CD4-positive, alpha-beta T cell treated with Interleukin-4 for 4 hours (primary cell): ENCODE data around the gene PLA2G2D.

ENCODE experiments used
- DNase-seq: peaks from one replicate; pipeline ENCODE4 v3.0.0-alpha.2; 2020

The PLA2G2D gene

DNA sequence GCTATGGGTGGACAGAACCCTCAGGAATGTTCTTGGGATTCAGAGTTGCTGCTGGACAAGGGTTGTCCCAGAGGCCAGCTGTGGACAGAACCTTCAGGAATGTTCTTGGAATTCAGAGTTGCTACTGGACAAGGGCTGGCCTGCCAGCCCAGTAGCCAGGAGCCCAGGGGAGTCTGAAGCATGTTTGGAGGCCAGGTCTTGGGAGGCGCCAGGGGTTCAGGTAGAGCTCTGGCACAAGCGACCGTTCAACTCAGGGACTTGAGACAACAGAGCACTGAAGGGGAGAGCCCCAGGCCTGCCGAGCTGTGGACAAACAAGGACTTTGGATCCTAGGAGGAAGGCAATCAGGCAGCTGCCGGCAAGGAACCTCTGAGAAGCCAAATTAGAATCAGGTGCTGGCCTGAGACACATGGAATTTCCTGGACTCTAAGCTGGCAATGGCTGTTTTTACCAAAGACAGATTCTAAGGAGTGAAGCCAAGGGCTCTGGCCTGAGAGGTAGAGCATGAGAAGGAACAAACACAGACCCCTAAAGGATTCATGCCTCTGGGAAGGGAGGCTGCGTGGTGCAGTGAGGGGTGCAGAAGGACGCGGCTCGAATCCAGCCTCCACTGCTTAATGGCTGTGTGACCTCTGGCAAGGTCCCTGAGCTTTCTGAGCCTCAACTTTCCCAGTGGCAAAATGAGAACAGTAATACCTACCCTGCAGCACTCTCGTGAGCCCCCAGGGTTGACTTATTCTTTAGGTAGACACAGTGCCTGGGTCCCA lies 36.0 kb downstream of the PLA2G2D start:
- DNase-seq, result no peak

DNA sequence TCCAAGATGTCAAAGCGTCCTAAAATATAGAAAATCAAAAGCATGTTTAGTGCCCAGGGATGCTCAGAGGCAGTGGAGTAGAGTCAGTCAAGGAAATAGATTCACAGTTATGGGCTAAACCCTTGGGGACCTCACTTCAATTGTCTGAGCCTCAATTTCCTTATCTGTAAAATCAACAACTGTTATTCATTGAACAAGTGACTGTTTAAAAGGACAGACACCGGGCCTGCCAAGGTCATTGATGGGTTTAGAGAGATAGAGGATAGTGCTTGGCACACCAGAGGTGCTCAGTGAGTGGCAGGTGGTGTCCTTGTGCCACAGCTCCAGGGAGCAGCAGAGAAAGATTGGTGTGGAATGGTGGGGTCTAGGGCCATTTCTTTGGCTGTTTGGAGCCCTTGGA lies 36.6 kb downstream of the PLA2G2D start:
- DNase-seq, result no peak

DNA sequence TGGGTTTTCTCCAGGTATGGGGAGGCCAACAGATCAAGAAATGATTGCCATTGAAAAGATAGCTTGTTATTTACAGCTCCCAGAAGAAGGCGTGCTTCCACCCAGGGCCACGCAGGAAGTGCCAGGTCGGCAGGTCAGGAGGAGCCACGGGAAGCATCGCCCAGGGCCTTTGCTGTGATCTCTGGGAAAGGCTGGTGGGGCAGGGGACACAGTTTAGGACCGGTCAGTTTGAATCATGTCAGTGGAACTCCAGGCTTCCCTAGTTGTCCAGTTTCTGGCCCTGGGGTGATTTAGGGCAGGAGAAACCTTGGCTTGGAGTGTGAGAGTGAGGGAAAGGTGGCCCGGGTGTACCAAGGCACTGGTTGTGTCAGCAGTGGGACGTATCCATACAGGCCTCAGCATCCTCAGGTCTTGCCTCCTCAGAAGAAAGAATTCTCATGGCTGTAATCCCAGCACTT lies 38.0 kb downstream of the PLA2G2D start:
- DNase-seq, result no peak

DNA sequence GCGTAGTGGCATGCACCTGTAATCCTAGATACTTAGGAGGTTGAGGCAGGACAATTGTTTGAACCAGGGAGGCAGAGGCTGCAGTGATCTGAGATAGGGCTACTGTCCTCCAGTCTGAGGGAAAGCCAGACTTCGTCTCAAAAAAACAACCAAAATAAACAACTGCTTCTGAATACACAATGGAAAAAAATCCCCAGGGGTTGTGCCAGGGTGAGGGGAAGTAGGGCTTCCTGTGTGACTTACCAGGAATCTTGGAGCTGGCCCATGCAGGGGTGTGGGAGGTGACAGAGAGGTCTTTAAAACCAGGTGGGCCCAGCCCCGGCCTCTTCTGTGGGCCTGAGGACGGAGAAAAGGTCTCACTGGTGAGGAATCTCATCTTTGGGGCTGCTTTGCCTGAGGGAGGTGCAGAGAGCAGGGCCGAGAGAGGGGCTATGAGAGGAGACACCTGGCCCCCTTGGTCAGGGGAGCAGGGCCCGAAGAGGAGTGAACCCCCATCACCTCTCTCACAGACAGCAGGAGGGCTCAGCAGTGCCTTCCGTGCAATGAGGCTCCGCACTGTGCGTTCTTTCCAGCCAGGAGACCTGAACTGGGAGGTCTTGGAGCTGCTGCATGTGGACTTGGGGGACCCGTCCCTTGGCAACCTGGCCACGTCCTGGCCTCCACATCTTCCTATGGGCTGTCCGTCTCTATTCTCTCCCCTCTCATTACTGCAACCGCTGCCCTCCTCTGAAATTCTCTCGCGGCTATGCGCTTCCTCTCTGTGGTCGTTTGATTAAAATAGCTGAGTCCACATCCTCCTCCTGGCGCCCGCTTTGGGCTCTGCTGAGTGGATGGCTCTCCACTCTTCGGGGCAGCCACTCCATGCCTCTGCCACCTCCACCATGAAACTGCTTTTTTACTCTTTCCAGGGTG lies 38.6 kb downstream of the PLA2G2D start:
- DNase-seq, result no peak

DNA sequence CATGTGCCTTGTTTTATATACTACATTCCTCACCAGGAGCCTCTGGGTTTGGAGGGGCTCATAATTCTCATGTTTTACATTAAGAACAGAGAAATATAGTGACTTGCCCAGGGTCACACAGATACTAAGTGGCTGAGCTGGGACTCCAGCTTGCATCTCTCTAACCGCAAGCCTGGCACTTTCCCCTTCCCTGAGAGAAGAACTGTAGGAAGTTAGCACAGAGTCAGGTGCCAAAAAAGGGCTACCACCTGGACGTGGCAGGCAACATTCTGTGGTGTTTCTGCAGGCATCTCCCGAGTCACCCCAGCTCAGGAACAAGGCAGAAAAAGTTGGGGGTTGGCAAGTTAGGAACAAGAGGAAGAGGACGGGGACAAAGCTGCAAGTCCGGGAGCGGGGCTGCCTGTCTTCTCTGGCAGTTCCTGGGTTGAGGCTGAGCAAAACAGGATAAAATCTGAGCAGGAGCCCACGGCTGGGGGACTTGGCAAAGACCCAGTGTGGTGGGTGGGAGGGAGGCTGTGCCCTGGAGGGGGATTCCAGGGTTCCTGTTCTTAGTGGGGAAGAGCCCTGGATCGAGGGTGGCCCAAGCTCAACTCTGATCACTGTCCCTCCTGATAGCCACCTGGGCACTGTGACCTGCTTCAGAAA lies 39.6 kb downstream of the PLA2G2D start:
- no peak for DNase-seq

DNA sequence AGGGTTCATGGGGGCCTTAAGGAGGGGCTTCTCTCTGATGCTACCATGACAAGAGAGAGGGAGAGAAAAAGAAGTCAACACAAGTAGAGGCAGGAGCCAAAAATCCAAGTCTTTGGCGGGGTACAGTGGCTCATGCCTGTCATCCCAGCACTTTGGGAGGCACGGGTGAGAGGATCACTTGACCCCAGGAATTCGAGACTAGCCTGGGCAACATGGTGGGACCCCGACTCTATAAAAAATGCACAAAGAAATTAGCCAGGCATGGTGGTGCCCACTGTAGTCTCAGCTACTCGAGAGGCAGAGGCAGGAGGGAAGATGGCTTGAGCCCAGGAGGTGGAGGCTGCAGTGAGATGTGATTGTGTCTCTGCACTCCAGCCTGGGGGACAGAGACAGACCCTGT lies 40.6 kb downstream of the PLA2G2D start:
- no peak for DNase-seq

DNA sequence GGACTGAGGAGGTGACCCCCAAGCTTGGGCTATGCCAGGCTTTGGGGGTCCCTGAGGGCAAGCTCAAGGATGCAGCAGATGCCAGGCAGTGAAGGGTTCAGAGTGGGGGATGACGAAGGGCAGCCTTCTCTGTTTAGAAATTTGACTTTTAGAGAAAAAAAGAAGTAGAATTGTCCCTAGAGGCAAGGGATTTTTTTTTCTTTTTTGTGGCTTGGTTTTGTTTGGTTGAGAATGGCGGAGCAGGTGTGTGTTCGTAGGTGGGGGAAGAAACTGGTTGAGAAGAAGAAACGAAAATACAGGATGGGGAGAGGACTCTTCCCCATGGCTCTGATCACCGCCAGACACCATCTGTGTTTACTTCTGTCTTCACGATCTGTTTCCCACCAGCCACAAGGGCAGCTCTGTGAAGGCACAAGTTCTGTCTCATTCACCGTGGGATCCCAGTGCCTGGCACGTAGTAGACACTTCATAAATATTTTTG lies 41.1 kb downstream of the PLA2G2D start:
- no peak for DNase-seq

DNA sequence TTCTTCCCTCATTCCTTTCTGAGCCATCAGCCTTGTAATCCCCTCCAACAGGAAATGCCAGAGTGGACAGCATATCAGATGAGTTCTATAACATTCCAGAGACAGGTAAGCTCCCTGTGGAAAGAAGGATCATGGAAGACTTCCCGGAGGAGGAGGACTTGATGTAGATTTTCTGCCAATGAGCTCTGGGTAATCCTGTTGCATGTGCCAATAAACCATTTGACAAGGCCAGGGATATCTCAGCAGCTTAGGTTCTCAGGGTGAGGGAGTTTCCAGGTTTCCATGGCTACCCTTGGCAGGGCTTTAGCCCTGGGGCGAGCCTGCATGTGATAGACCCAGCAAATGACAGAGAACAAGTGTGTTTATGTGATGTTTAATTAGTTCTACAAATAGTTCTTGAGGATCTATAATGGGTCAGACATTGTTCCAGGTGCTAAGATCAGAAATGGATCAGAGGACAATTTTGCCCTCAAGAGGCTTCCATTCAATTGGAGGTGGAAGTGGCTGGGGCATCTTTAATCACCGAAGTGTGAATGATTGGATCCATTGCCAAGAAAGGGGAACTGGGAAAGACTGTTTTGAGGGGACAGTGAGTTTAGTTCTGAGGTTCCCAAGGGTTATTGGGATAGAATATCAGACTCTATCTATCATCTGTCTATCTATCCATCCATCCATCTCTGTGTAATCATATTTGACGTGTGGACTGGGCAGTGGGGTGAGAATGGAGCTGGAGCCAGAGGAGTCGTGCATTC lies 42.5 kb downstream of the PLA2G2D start:
- no peak for DNase-seq

DNA sequence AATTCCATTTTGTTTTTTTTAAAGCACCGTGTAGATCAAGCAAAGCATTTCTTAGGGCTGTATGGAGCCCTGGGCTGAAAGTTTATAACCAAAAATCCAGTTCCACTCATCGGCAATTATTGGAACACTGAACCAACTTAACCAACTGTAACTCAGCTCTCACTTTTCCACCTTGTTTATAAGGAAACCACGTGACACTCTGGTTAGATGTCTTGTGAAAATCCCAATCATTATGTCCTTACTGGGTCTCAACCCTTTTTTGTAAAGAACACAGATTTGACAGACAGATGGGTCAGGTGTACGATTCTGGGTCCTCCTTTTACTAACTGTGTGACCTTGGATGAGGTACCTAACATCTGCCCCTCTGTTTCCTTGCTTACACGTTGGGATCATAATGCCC lies 43.1 kb downstream of the PLA2G2D start:
- no peak for DNase-seq

DNA sequence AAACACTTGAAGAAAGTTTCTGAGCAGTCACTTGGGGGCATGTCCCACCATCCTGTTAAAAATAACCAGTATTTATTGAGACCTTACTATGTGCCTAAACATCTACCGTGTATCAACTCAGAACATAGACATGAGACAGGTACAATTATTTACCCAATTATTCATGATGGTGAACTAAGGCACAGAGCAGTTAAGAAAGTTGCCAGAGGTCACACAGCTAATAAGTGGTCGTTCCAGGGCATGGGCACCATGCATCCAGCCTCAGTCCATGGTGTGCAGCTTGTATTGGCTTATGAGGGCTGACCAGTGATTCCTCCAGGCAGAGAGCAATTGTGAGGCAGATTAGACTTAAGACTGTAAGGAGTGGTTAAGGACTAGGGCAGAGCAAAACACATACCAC lies 44.0 kb downstream of the PLA2G2D start:
- no peak for DNase-seq

DNA sequence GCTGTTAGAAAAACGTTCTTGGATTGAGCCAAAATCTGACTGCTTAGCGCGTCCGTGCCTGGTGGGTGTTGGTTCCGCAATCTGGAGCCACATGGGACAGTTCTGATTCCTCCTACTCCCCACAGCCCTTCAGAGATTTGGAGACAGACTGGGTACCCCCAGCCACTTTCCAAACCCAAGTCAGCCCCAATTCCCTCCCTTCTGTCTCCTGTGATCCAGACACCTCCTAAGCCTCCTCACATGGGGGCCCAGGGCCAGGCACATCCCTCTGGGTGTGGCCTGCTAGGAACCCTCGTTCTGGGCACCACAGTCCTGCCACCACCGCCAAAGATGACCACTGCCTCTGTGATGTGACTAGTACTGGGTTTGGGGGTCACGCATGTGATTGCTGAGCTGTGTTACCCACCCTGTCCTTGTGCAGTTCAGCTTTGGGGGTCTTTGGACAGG lies 44.6 kb downstream of the PLA2G2D start:
- DNase-seq, result no peak

DNA sequence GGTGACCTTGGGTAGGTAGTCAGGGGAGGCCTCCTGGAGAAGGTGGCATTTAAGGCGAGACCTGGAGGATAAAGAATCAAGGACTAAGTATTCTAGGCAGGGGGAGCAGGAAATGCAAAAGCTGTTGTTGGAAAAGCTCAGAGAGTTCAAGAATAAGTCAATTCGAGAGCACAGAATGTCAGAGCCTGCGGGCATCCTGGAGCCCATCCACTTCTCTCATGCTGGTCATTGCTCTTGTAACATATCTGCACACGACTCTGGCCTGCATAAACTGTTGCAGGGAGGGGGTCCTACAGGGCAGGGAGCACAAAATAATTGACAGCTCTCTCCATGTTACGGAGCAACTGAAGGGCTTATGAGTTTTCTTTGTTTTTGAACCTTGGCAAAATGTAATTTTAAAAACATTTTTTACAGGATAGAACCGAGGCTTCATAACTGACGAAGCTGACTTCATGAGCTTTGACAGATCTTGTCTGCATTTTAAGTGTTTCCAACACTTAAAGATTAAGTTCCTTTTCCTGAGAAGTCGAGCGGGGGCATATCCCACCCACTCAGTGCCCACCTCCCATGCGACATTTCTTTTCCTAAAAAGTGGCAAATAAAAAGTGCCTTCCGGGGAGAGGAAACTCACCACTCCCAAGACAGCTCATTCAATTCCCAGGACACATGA lies 45.1 kb downstream of the PLA2G2D start:
- no peak for DNase-seq

DNA sequence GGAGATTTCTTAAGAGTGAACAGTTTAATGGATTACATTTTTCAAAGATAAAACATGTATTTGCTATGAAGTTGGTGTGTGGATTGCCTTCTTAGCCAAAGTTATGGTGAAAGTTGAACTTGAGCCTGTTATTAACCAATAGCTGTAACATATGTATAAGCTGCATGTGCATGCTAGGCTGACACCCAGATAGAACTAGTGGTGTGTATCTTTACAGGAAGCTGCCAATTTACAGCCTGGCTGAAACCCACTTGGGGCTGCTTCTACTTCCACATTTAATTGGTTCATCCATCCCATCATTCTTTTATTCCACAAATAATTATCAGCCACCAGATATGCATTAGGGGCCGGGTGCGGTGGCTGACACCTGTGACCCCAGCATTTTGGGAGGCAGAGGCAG lies 46.1 kb downstream of the PLA2G2D start:
- no peak for DNase-seq

DNA sequence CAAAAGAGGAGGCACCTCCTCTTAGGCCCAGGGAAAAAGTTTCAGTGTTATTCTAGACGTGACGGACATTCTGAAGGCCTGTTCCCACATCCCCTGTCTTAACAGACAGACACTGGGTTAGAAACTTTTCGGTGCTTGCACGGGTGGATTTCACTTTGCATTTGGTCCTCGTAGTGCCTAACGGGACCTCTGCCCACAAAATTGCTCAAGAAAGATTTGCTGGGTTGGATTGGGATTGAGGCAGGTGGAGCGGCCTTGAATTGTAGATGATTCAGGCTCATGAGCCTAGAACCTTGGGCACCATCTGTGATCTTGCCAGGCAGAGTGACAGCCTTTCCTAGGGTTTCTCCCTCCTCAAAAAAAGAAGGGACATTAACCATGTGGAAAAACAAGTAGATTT lies 46.6 kb downstream of the PLA2G2D start:
- no peak for DNase-seq

DNA sequence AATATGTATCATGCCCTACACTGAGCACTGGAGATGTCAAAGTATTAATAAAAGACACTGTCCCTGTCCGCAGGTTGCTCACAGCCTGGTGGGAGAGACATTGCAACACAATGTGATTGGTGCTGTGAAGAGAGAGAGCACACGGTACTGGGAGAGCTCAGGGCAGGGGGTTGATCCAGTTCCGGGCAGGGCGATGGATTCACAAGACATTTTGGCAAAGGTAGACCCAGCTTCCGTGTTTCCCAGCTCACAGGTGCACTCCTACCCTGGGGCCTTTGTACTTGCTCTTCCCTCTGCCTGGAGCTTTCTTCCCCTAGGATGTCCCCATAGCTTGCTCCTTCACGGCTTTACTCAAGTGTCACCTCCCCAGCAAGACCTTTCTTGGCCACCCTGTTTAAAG lies 47.9 kb downstream of the PLA2G2D start:
- no peak for DNase-seq

DNA sequence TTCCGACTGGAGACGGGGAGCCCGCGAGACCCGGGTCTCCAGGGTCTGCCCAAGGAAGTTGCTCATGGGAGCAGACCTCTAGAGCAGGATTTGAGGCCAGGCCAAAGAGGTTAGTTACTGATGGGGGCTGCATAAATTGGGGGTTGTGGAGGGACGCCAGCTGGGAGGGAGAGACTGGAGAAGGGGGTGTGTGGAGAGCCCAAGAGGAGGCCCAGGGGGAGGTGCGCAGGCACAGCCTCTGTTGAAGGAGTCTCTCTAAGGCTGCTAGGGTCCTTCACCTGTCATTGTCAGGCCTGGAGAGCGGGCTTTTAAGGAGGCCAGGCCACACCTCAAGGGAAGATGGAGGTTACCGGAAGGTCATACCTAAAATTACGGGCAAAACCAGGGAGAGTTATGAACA lies 49.0 kb downstream of the PLA2G2D start:
- DNase-seq, result no peak

DNA sequence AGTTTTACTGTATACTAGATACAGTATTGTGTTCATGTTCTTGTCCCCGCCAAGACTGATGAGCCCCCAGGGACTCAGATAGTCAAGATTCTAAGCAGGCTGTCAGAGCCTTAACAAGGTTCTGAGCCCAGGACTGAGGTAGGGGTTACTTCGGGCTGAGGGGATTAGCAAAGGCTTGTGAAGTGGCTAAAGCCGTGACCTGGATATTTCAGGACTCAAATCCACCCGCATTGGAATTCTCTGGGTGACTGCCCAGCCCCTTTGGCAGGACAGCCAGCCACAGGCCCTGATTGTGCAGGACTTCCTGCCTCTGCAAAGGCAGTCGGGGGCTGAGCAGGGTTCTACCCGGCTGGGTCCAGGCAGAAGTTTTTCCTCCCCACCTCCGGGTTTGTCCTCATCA lies 49.5 kb downstream of the PLA2G2D start, which contains the start of gene PLA2G5:
Gene PLA2G5 (plus strand): TSS at position 321 of the 400 bp plus-strand sequence. CDS start 14,637 bp downstream, outside the sequence.
- no peak for DNase-seq

DNA sequence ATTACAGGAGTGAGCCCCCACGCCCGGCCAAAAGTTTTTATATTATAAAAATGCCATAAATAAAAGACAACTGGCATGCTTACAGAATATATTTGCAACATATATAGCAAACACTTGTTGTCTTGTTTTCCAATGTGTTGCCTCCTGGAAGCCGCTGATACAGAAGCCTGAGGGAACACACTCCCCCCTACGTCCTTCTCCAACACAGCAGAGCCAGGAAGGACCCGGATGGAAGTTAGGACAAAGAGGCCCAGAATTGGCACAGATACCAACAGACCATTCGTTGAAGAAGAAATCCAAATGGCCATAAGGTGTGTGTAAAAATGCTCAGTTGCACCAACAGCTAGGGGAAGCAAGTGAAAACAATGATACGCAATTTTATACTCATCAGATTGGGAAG lies 50.6 kb downstream of the PLA2G2D start:
- no peak for DNase-seq

DNA sequence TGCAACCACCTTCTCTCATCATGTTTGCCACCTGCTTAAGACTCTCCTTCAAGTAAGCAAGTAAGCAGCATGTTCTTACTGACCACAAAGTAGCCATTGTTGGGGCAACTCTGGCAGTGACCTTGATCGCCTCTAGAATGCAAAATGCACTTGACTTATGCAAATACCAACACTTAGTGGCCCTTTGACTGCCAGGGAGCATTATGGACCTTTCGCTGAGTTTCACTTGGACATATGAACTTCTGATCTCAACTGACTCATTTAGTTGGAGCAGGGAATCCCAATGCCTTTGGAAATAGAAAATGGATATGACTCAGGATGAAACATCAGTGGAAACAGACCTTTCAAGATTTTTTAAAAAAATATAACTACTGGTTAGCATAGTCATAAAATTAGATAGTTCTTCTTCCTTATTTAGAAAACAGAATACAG lies 55.5 kb downstream of the PLA2G2D start:
- no peak for DNase-seq
